ENCODE results near the gene ZBTB20. TPM values are rescaled to one million over a fixed set of nuclear protein-coding genes. Genes with fewer than 3 reads are reported as not detected.

The ZBTB20 gene
- polyA plus RNA-seq, 1 of the 3 experiments (the other 2 are of a cell fraction): 0.43 TPM

- no peak for DNase-seq
- no peaks in the 10 kb centered on the region for H4K20me1 ChIP-seq (ENCODE audit: insufficient read depth)
- no peaks in the 10 kb centered on the region for H3K9me3 ChIP-seq
- H3K4me2 ChIP-seq: no peak overlapping the region
- H2AFZ ChIP-seq (ENCODE audit: low read depth): no peak overlapping the region
- ChIA-PET POLR2A (no interaction called here), CTCF (no interaction called here)
- H3K79me2 ChIP-seq (ENCODE audit: insufficient read depth): no peaks in the 10 kb centered on the region
- no peak overlapping the region for H3K9ac ChIP-seq
- no peak for TF ChIP-seq ELF1 (IDR thresholded peaks at IDR 0.05)
- TF ChIP-seq JUND (IDR thresholded peaks at IDR 0.05): no peak
- no peak for TF ChIP-seq MEF2A (IDR thresholded peaks at IDR 0.05; ENCODE audit: borderline replicate concordance, low read depth)
- TF ChIP-seq YY1 (IDR thresholded peaks at IDR 0.05; ENCODE audit: low read depth): no peak
- no peak for TF ChIP-seq POLR2AphosphoS5 (IDR thresholded peaks at IDR 0.05; ENCODE audit: low read depth, low read length)
- TF ChIP-seq, protein P1, sequence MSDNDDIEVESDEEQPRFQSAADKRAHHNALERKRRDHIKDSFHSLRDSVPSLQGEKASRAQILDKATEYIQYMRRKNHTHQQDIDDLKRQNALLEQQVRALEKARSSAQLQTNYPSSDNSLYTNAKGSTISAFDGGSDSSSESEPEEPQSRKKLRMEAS (IDR thresholded peaks at IDR 0.05; ENCODE audit: low read depth): no peak
- TF ChIP-seq, protein P2, sequence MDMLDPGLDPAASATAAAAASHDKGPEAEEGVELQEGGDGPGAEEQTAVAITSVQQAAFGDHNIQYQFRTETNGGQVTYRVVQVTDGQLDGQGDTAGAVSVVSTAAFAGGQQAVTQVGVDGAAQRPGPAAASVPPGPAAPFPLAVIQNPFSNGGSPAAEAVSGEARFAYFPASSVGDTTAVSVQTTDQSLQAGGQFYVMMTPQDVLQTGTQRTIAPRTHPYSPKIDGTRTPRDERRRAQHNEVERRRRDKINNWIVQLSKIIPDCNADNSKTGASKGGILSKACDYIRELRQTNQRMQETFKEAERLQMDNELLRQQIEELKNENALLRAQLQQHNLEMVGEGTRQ (IDR thresholded peaks at IDR 0.05; ENCODE audit: borderline replicate concordance, low read depth, low read length): no peak
- TF ChIP-seq FOXJ3 (CRISPR knock-in tag; IDR thresholded peaks at IDR 0.05): no peak
- no peak for TF ChIP-seq MXI1 (IDR thresholded peaks at IDR 0.05; ENCODE audit: low read depth, low read length)
- TF ChIP-seq GABPA (IDR thresholded peaks at IDR 0.05; ENCODE audit: low read depth): no peak
- no peak for TF ChIP-seq RAD21 (IDR thresholded peaks at IDR 0.05; ENCODE audit: low read length)
- no peak for TF ChIP-seq NFIC (IDR thresholded peaks at IDR 0.05; ENCODE audit: borderline replicate concordance)
- no peak for TF ChIP-seq EZH2phosphoT487 (IDR thresholded peaks at IDR 0.05; ENCODE audit: borderline replicate concordance, low read depth)
- no peak for TF ChIP-seq NRF1 (IDR thresholded peaks at IDR 0.05; ENCODE audit: low read depth, low read length)
- H3K36me3 ChIP-seq (replicated peaks in 1 of 2; ENCODE audit: control insufficient read depth in 1 of 2, insufficient read depth in 2 of 2, low read length in 1 of 2): no peaks in the 10 kb centered on the region
- peaks cover 0 to 14% of the 10 kb centered on the region in 2 experiments; a peak in 1 of 4 replicates for H3K4me1 ChIP-seq (ENCODE audit: control insufficient read depth in 1 of 2, insufficient read depth in 2 of 2, low read depth in 1 of 2, low read length in 1 of 2)
- 93% methylated on average over 4 of the region's 4 CpGs for WGBS (ENCODE audit: low lambda C conversion rate)
- H3K9me2 ChIP-seq: no peaks in the 10 kb centered on the region
- no peak overlapping the region for H3K27ac ChIP-seq (ENCODE audit: low read depth in 2 of 2, low read length in 1 of 2)
- no peaks in the 10 kb centered on the region for H3K27me3 ChIP-seq (ENCODE audit: insufficient read depth)
- H3F3A ChIP-seq (replicated peaks; ENCODE audit: insufficient read depth): peaks cover 4% of the 10 kb centered on the region
- no peak overlapping the region for H3K4me3 ChIP-seq (ENCODE audit: low read depth in 2 of 2, low read length in 1 of 2)
Observed at GRCh38 chr3:114671741-114672510, 475.2 kb downstream of the ZBTB20 start.

DNA sequence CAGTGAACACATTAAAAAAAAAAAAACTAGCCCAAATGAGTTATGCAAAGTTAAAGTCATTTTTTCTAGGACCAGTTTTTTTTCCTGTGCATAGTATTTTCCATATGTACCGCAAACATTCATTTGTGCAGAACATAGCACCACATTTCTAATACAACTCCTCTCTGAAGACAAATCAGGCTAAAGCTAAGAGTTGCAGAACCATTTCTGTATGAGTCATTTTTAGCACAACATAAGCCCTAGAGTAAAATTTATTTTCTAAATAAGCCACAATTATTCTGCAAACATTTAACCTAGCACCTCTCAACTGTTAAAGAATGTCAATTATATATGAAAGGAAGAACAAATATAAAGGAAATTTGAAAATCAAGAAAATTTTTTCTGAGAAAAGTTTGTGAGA is 477.5 kb downstream of the ZBTB20 start:
- Histone ChIP-seq H3K27me3 (ENCODE audit: insufficient read depth) (no peaks in the 10 kb centered on the region), H3K4me1 (ENCODE audit: control insufficient read depth in 1 of 2, insufficient read depth in 2 of 2, low read depth in 1 of 2, low read length in 1 of 2) (peaks cover 0 to 14% of the 10 kb centered on the region in 2 experiments; a peak in 1 of 4 replicates), H3F3A (replicated peaks; ENCODE audit: insufficient read depth) (peaks cover 4% of the 10 kb centered on the region), H3K4me3 (ENCODE audit: low read depth in 2 of 2, low read length in 1 of 2) (no peak overlapping the region), H3K79me2 (ENCODE audit: insufficient read depth) (no peaks in the 10 kb centered on the region), H3K9me2 (no peaks in the 10 kb centered on the region), H2AFZ (ENCODE audit: low read depth) (no peak overlapping the region), H3K36me3 (replicated peaks in 1 of 2; ENCODE audit: control insufficient read depth in 1 of 2, insufficient read depth in 2 of 2, low read length in 1 of 2) (no peaks in the 10 kb centered on the region), H3K9ac (no peak overlapping the region), H3K27ac (ENCODE audit: low read depth in 2 of 2, low read length in 1 of 2) (no peak overlapping the region), H3K9me3 (no peaks in the 10 kb centered on the region), H3K4me2 (no peak overlapping the region), H4K20me1 (ENCODE audit: insufficient read depth) (no peaks in the 10 kb centered on the region)
- WGBS (ENCODE audit: low lambda C conversion rate): 92% methylated on average over 1 of the region's 1 CpG
- no peak for DNase-seq
- CTCF ChIA-PET: no interaction called here
- TF ChIP-seq JUND (IDR thresholded peaks at IDR 0.05): peak; percentile 15; the same call in 1 of the 2 replicates
- TF ChIP-seq ELF1 (IDR thresholded peaks at IDR 0.05): no peak
- POLR2A ChIA-PET: no interaction called here

Data from SK-N-SH (cell line).